ENCODE results near the gene ADAMTS9.

DNA sequence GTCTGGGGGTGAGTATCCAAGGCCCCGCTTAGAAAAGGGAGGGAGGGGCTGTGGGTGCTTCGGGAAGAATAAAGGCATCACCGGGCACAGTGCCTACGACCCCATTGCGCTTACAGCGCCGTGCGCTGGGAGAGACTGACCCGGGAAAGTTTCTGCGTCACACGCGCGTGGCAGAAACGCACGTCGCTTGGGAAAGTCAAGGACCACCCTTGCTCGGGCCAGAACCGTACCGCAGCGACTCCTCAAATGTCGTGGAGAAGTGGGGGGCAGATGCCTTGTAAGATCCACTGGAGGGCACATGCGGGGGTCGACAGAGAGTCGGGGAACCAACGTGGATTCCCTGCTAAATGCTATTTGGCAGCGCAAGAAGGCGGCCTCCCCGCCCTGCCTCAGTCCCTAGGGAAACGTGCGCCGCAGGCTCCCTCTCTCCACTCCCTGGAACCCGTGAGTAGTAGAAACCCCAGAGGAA, 2.4 kb downstream of the ADAMTS9 start:
- TF ChIP-seq, protein P1, sequence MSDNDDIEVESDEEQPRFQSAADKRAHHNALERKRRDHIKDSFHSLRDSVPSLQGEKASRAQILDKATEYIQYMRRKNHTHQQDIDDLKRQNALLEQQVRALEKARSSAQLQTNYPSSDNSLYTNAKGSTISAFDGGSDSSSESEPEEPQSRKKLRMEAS (IDR thresholded peaks at IDR 0.05): no peak
- TF ChIP-seq TEAD4 (IDR thresholded peaks at IDR 0.05) (no peak), EP300 (IDR thresholded peaks at IDR 0.05; ENCODE audit: borderline replicate concordance) (no peak)

Measured in Ishikawa (cell line).